CD4-positive, alpha-beta T cell treated with Interleukin-17A for 1 hour (primary cell): Measurements from ENCODE around the gene VAV3.
A peak's percentile ranks its signal among the peaks of the same experiment; 100 is the strongest.
"Not testable (repeated sequence)": the region's sequence is repeated elsewhere in the genome, so short reads cannot be mapped to it uniquely, and the experiment has no call there.

Source experiments
- DNase-seq: peaks from one replicate; pipeline ENCODE4 v3.0.0-alpha.2; 2020

Gene VAV3

GRCh38 chr1:107673006-107673405 lies 292.0 kb downstream of the VAV3 start:
- DNase-seq, result no peak

GRCh38 chr1:107670397-107671040 lies 294.5 kb downstream of the VAV3 start:
- DNase-seq, result no peak

GRCh38 chr1:107669996-107670395 lies 295.0 kb downstream of the VAV3 start:
- no peak for DNase-seq

- DNase-seq, result no peak
Observed at GRCh38 chr1:107668762-107669161, 296.2 kb downstream of the VAV3 start.

GRCh38 chr1:107666493-107666892 lies 298.5 kb downstream of the VAV3 start:
- DNase-seq, result no peak

- DNase-seq, result no peak
Observed at GRCh38 chr1:107664982-107665925, 299.7 kb downstream of the VAV3 start.

GRCh38 chr1:107662971-107663370 lies 302.0 kb downstream of the VAV3 start:
- no peak for DNase-seq

- DNase-seq, result no peak
Observed at GRCh38 chr1:107661158-107661557, 303.8 kb downstream of the VAV3 start.

GRCh38 chr1:107659961-107660360 lies 305.0 kb downstream of the VAV3 start:
- DNase-seq, result no peak

- no peak for DNase-seq
Observed at GRCh38 chr1:107657356-107657755, 307.6 kb downstream of the VAV3 start.

GRCh38 chr1:107653765-107654164 lies 311.2 kb downstream of the VAV3 start:
- no peak for DNase-seq

- no peak for DNase-seq
Observed at GRCh38 chr1:107653005-107653404, 312.0 kb downstream of the VAV3 start.

- not testable (repeated sequence) for DNase-seq
Observed at GRCh38 chr1:107650825-107651224, 314.2 kb downstream of the VAV3 start.

GRCh38 chr1:107649023-107649422 lies 316.0 kb downstream of the VAV3 start:
- DNase-seq, result peak; percentile 14

- DNase-seq, result no peak
Observed at GRCh38 chr1:107648071-107648470, 316.9 kb downstream of the VAV3 start.

- DNase-seq, result no peak
Observed at GRCh38 chr1:107647012-107647411, 318.0 kb downstream of the VAV3 start.

- no peak for DNase-seq
Observed at GRCh38 chr1:107643766-107644165, 321.2 kb downstream of the VAV3 start.

- no peak for DNase-seq
Observed at GRCh38 chr1:107640207-107640606, 324.8 kb downstream of the VAV3 start.

GRCh38 chr1:107637101-107637500 lies 327.9 kb downstream of the VAV3 start:
- no peak for DNase-seq

GRCh38 chr1:107633596-107633995 lies 331.4 kb downstream of the VAV3 start:
- no peak for DNase-seq

GRCh38 chr1:107626073-107626796 lies 338.7 kb downstream of the VAV3 start:
- DNase-seq, result no peak

- DNase-seq, result no peak
Observed at GRCh38 chr1:107625405-107626029, 339.5 kb downstream of the VAV3 start.

- DNase-seq, result no peak
Observed at GRCh38 chr1:107623431-107623830, 341.5 kb downstream of the VAV3 start.
